Keratinocyte (primary cell): Measurements from ENCODE around the gene C1orf52.

Experiments used
- EZH2 ChIP-seq: IDR thresholded peaks from one replicate; pipeline ENCODE4 v1.6.1; 2012; ENCODE audit warnings: inconsistent platforms, mild to moderate bottlenecking, low read length, moderate library complexity
- TF ChIP-seq, protein P1 (sequence below), 3 experiments: IDR thresholded peaks in 1 of 3; conservative IDR thresholded peaks in 1 of 3; optimal IDR thresholded peaks in 1 of 3; 2 replicates in 2 of 3; 3 replicates in 1 of 3; pipeline versions ENCODE3 to v1.5.1; 2011; ENCODE audit warnings: low read length in 3 of 3, mild to moderate bottlenecking in 3 of 3, moderate library complexity in 2 of 3, control low read depth in 1 of 3, inconsistent platforms in 1 of 3; ENCODE audit not compliant: insufficient read depth in 2 of 3; ENCODE audit errors: extremely low read depth in 1 of 3

DNA sequence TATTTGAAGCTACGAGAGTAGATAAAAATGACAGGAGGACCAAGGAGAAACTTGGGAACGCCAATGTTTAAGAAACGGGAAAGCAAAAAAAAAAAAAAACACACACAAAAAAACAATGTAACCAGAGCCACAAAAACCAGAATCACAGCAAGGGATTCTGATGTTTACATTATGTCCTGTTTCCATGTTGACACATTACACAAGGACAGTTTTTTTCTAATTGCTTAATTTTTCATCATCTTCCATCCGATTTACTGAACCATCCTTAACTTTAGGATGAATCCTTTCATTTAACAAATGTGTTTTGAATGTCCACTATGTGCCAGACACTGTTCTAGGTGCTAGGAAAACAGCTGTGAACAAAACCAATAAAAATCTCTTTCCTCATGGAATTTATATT lies 18.3 kb upstream of the C1orf52 start:
- TF ChIP-seq, protein P1, sequence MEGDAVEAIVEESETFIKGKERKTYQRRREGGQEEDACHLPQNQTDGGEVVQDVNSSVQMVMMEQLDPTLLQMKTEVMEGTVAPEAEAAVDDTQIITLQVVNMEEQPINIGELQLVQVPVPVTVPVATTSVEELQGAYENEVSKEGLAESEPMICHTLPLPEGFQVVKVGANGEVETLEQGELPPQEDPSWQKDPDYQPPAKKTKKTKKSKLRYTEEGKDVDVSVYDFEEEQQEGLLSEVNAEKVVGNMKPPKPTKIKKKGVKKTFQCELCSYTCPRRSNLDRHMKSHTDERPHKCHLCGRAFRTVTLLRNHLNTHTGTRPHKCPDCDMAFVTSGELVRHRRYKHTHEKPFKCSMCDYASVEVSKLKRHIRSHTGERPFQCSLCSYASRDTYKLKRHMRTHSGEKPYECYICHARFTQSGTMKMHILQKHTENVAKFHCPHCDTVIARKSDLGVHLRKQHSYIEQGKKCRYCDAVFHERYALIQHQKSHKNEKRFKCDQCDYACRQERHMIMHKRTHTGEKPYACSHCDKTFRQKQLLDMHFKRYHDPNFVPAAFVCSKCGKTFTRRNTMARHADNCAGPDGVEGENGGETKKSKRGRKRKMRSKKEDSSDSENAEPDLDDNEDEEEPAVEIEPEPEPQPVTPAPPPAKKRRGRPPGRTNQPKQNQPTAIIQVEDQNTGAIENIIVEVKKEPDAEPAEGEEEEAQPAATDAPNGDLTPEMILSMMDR (optimal IDR thresholded peaks at IDR 0.05 in 1 of 3, IDR thresholded peaks at IDR 0.05 in 1 of 3, conservative IDR thresholded peaks at IDR 0.05 in 1 of 3; ENCODE audit: extremely low read depth in 1 of 3, insufficient read depth in 2 of 3, low read length in 3 of 3), result no peak
- TF ChIP-seq EZH2, result no peak
